Measurements from ENCODE around the gene LRRC7. TPM values are rescaled to one million over a fixed set of nuclear protein-coding genes. Genes with fewer than 3 reads are reported as not detected.

The LRRC7 gene
- total and polyA plus RNA-seq, 2 donors from 2014 or later, result 0.19 to 0.37 TPM

DNA sequence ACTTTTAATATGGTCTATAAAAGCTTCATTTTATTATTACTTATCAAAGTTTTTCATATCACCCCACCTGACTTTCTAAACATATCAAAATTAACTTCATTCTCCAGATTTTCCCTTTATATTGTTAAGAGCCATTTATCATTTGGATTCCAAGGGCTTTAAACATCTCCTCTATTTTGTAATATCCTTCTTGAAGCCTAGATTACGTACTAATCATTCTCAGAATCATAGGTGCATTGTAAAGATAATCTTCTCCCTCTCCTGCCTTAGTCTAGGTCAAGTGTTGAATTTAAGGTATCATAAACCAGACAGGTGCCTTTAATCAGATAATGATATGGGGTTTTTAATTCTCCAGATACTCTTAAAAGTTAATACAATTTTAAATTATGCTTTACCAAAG is 509.3 kb downstream of the LRRC7 start:
- no peak for FAIRE-seq
- intact Hi-C loops (cut with DNase I), result no loop called here

DNA sequence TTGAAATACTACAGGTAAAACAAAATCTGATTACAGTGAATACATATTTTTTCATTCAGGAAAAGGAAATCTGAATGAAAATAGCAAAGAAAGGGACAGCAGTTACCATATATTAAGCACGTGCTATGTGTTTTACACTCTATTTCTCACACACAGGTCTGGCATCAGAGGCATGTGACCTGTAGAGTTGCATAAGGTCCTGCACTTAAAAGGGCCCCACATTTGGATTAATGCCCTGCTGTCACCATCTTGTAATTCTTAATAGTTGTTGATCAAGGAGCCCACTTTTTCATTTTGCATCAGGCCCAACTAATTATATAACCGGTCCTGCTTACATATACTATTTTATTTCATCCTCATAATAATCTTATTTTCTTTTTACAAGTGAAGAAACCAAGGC is 511.8 kb downstream of the LRRC7 start:
- Histone ChIP-seq H3K27ac (ENCODE audit: low read depth in 2 of 2, low read length in 2 of 2) (no peak overlapping the region), H3K36me3 (ENCODE audit: control insufficient read depth in 2 of 3, insufficient read depth in 3 of 3, low read length in 3 of 3) (no peaks in the 10 kb centered on the region), H3K27me3 (ENCODE audit: control insufficient read depth, insufficient read depth, low read length) (no peaks in the 10 kb centered on the region), H3K9ac (ENCODE audit: low read length in 3 of 3) (no peak overlapping the region), H3K4me1 (ENCODE audit: control insufficient read depth in 2 of 3, insufficient read depth in 2 of 3, low read depth in 1 of 3, low read length in 3 of 3) (no peaks in the 10 kb centered on the region), H3K9me3 (ENCODE audit: control insufficient read depth in 2 of 3, insufficient read depth in 1 of 3, low read length in 3 of 3) (no peaks in the 10 kb centered on the region), H3K4me3 (ENCODE audit: low read length in 3 of 3) (no peak overlapping the region)
- no peak for DNase-seq
- no peak for FAIRE-seq
- intact Hi-C loops (cut with DNase I), result no loop called here
- TF ChIP-seq, protein P1, sequence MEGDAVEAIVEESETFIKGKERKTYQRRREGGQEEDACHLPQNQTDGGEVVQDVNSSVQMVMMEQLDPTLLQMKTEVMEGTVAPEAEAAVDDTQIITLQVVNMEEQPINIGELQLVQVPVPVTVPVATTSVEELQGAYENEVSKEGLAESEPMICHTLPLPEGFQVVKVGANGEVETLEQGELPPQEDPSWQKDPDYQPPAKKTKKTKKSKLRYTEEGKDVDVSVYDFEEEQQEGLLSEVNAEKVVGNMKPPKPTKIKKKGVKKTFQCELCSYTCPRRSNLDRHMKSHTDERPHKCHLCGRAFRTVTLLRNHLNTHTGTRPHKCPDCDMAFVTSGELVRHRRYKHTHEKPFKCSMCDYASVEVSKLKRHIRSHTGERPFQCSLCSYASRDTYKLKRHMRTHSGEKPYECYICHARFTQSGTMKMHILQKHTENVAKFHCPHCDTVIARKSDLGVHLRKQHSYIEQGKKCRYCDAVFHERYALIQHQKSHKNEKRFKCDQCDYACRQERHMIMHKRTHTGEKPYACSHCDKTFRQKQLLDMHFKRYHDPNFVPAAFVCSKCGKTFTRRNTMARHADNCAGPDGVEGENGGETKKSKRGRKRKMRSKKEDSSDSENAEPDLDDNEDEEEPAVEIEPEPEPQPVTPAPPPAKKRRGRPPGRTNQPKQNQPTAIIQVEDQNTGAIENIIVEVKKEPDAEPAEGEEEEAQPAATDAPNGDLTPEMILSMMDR (IDR thresholded peaks at IDR 0.05; ENCODE audit: borderline replicate concordance, extremely low read depth, insufficient read depth), result no peak

More for the DNA sequence above, 509.3 kb downstream of the LRRC7 start:
- Histone ChIP-seq H3K27ac (ENCODE audit: low read depth in 2 of 2, low read length in 2 of 2) (no peak overlapping the region), H3K4me1 (ENCODE audit: control insufficient read depth in 2 of 3, insufficient read depth in 2 of 3, low read depth in 1 of 3, low read length in 3 of 3) (no peaks in the 10 kb centered on the region), H3K9me3 (ENCODE audit: control insufficient read depth in 2 of 3, insufficient read depth in 1 of 3, low read length in 3 of 3) (no peaks in the 10 kb centered on the region), H3K27me3 (ENCODE audit: control insufficient read depth, insufficient read depth, low read length) (no peaks in the 10 kb centered on the region), H3K9ac (ENCODE audit: low read length in 3 of 3) (no peak overlapping the region), H3K4me3 (ENCODE audit: low read length in 3 of 3) (no peak overlapping the region), H3K36me3 (ENCODE audit: control insufficient read depth in 2 of 3, insufficient read depth in 3 of 3, low read length in 3 of 3) (no peaks in the 10 kb centered on the region)
- TF ChIP-seq, protein P1 (IDR thresholded peaks at IDR 0.05; ENCODE audit: borderline replicate concordance, extremely low read depth, insufficient read depth), result no peak
- no peak for DNase-seq

DNA sequence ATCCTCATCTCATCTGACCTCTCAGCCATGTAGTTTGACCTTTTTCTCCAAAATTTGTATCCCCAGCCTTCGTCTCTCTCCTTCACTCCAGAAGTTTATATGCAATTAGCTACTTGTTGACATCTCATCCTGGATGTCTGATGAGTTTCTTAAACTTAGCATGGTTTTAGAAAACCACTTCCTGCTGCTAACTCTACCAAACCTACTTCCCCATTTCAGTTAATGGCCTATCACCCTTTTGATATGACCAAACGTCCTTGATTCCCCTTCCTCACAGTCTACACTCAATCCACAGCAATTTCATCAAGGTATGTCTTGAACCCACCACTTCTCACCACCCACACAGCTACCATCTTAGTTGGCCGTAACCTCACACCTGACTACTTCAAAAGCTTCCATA is 515.8 kb downstream of the LRRC7 start:
- FAIRE-seq (no peak), DNase-seq (no peak)
- TF ChIP-seq, protein P1 (IDR thresholded peaks at IDR 0.05; ENCODE audit: borderline replicate concordance, extremely low read depth, insufficient read depth), result no peak
- H3K27ac ChIP-seq (ENCODE audit: low read depth in 2 of 2, low read length in 2 of 2), result no peak overlapping the region
- H3K36me3 ChIP-seq (ENCODE audit: control insufficient read depth in 2 of 3, insufficient read depth in 3 of 3, low read length in 3 of 3), result no peaks in the 10 kb centered on the region
- no peaks in the 10 kb centered on the region for H3K27me3 ChIP-seq (ENCODE audit: control insufficient read depth, insufficient read depth, low read length)
- H3K9ac ChIP-seq (ENCODE audit: low read length in 3 of 3), result no peak overlapping the region
- no peaks in the 10 kb centered on the region for H3K9me3 ChIP-seq (ENCODE audit: control insufficient read depth in 2 of 3, insufficient read depth in 1 of 3, low read length in 3 of 3)
- H3K4me3 ChIP-seq (ENCODE audit: low read length in 3 of 3), result no peak overlapping the region
- intact Hi-C loops (cut with DNase I), result no loop called here
- no peaks in the 10 kb centered on the region for H3K4me1 ChIP-seq (ENCODE audit: control insufficient read depth in 2 of 3, insufficient read depth in 2 of 3, low read depth in 1 of 3, low read length in 3 of 3)

DNA sequence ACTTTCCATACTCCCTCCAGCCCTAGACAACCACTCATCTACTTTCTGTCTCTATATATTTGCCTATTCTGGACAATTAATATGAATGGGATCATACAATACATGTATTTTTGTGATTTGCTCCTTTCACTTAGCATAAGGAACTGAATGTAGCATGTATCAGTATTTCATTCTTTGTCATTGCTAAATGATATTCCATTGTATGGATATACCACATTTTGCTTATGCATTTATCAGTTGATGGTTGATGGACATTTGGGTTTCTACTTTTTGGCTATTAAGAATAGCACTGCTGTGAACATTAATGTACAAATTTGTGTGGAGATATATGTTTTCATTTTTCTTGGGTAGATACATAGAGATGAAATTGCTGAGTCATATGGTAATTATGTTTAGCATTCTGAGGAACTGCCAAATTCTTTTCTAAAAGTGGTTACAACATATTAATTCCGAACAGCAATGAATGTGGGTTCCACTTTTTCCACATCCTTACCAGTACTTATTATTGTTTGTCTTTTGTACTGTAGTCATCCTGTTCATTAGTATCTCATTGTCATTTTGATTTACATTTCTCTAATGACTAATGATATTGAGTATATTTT is 516.7 kb downstream of the LRRC7 start:
- no peaks in the 10 kb centered on the region for H3K36me3 ChIP-seq (ENCODE audit: control insufficient read depth in 2 of 3, insufficient read depth in 3 of 3, low read length in 3 of 3)
- no peaks in the 10 kb centered on the region for H3K4me1 ChIP-seq (ENCODE audit: control insufficient read depth in 2 of 3, insufficient read depth in 2 of 3, low read depth in 1 of 3, low read length in 3 of 3)
- no peaks in the 10 kb centered on the region for H3K9me3 ChIP-seq (ENCODE audit: control insufficient read depth in 2 of 3, insufficient read depth in 1 of 3, low read length in 3 of 3)
- no peak overlapping the region for H3K27ac ChIP-seq (ENCODE audit: low read depth in 2 of 2, low read length in 2 of 2)
- FAIRE-seq (no peak), DNase-seq (no peak)
- no peak overlapping the region for H3K4me3 ChIP-seq (ENCODE audit: low read length in 3 of 3)
- intact Hi-C loops (cut with DNase I), result no loop called here
- TF ChIP-seq, protein P1 (IDR thresholded peaks at IDR 0.05; ENCODE audit: borderline replicate concordance, extremely low read depth, insufficient read depth), result no peak
- H3K27me3 ChIP-seq (ENCODE audit: control insufficient read depth, insufficient read depth, low read length), result no peaks in the 10 kb centered on the region
- H3K9ac ChIP-seq (ENCODE audit: low read length in 3 of 3), result no peak overlapping the region
